Measurements from ENCODE around the gene SPRYD7. TPM values are rescaled to one million over a fixed set of nuclear protein-coding genes. Genes with fewer than 3 reads are reported as not detected.

SPRYD7 gene
- total and polyA plus RNA-seq, 2 of the 8 experiments (the other 6 are each of a cell fraction or from before 2014, with no cell fraction given), result 1.1 to 3.1 TPM

DNA sequence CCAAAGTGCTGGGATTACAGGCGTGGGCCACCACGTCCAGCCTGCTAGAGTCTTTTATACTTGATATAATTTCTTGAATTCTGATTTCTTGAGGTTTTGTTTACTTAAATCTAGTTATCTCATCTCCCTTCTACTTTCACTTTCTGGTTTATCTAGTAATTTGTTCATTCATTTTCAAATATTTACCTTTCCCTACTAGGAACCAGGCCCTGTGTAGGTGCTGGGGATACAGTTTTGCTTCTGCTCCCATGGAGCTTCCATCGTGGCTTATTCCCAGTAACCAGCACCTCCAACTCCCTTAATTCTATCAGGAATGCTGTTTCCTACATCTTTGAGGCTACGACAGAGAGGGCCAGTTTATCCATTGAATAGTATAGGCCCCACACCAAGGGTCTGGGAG is 36.6 kb upstream of the SPRYD7 start:
- H3K36me3 ChIP-seq (ENCODE audit: control insufficient read depth in 2 of 4, insufficient read depth in 4 of 4, low read length in 3 of 4), result no peaks in the 10 kb centered on the region
- H2AFZ ChIP-seq (ENCODE audit: low read length), result no peak overlapping the region
- H4K20me1 ChIP-seq (replicated peaks in 1 of 2; ENCODE audit: control insufficient read depth in 1 of 2, insufficient read depth in 2 of 2, low read length in 2 of 2), result no peaks in the 10 kb centered on the region
- H2AK5ac ChIP-seq (ENCODE audit: low read depth, low read length), result no peak overlapping the region
- no peak overlapping the region for H3K27ac ChIP-seq (ENCODE audit: low read depth, low read length)
- CTCF ChIA-PET (ENCODE audit: partially characterized antibody), result interaction anchor here (0.9 kb wide), 1 partner anchor 11 kb away, joined by 3 read pairs; no protein-coding TSS in a partner anchor
- H3K56ac ChIP-seq (replicated peaks; ENCODE audit: insufficient read length, low read depth, low read length), result no peak overlapping the region
- no peak overlapping the region for H3K23ac ChIP-seq (ENCODE audit: insufficient read length)
- no peak overlapping the region for H3K18ac ChIP-seq (ENCODE audit: extremely low read depth, low read length)
- H3K9me3 ChIP-seq (ENCODE audit: insufficient read depth in 2 of 2, low read depth in 1 of 2, low read length in 1 of 2), result no peaks in the 10 kb centered on the region
- WGBS, 2 experiments (ENCODE audit: extremely low coverage in 1 of 2, insufficient coverage in 1 of 2, insufficient read length in 1 of 2, insufficient replicate concordance in 2 of 2, low coverage in 1 of 2, low lambda C conversion rate in 2 of 2, missing lambda C conversion rate in 1 of 2), result 82% methylated on average over 4 of the region's 4 CpGs; no CpG with 5 or more reads in 1 of the 2 experiments
- H4K5ac ChIP-seq (ENCODE audit: insufficient read length, low read depth, low read length), result no peak overlapping the region
- H2BK120ac ChIP-seq (replicated peaks; ENCODE audit: low read depth, low read length), result no peak overlapping the region
- no peaks in the 10 kb centered on the region for H3K79me2 ChIP-seq (ENCODE audit: control insufficient read depth in 1 of 2, insufficient read depth in 2 of 2, low read length in 2 of 2)
- no peak overlapping the region for H2BK20ac ChIP-seq (ENCODE audit: low read length)
- no peaks in the 10 kb centered on the region for H3K27me3 ChIP-seq (replicated peaks in 1 of 4; ENCODE audit: control insufficient read depth in 3 of 4, extremely low read depth in 1 of 4, insufficient read depth in 3 of 4, low read length in 3 of 4)
- no peak overlapping the region for H4K8ac ChIP-seq (ENCODE audit: extremely low read depth, insufficient read depth, low read length)
- H2BK12ac ChIP-seq (ENCODE audit: low read depth, low read length), result no peak overlapping the region
- no peak overlapping the region for H3K4me3 ChIP-seq (ENCODE audit: extremely low read depth in 1 of 4, insufficient read depth in 2 of 4, low read depth in 3 of 4, low read length in 4 of 4)
- no peak for TF ChIP-seq ZNF274 (IDR thresholded peaks at IDR 0.05; ENCODE audit: borderline replicate concordance, extremely low read depth, low read length)
- no peak for TF ChIP-seq JUND (IDR thresholded peaks at IDR 0.05; ENCODE audit: low read length)
- no peak for TF ChIP-seq SIN3A (conservative IDR thresholded peaks at IDR 0.05 in 1 of 2, IDR thresholded peaks at IDR 0.05 in 1 of 2; ENCODE audit: low read depth in 1 of 2, low read length in 2 of 2)
- no peak for TF ChIP-seq HDAC2 (IDR thresholded peaks at IDR 0.05; ENCODE audit: borderline replicate concordance in 1 of 2, low read depth in 2 of 2, low read length in 2 of 2)
- no peak for TF ChIP-seq CHD1 (IDR thresholded peaks at IDR 0.05; ENCODE audit: low read depth, low read length)
- no peak for TF ChIP-seq BRCA1 (IDR thresholded peaks at IDR 0.05; ENCODE audit: low read depth, low read length)
- no peak for TF ChIP-seq ASH2L (IDR thresholded peaks at IDR 0.05; ENCODE audit: low read length)
- no peak for TF ChIP-seq SAP30 (IDR thresholded peaks at IDR 0.05; ENCODE audit: insufficient read depth, insufficient replicate concordance, low read length)
- TF ChIP-seq RFX5 (IDR thresholded peaks at IDR 0.05; ENCODE audit: borderline replicate concordance, low read depth, low read length), result no peak
- no peaks in the 10 kb centered on the region for H3K79me1 ChIP-seq (ENCODE audit: low read depth, low read length)
- no peak overlapping the region for H4K91ac ChIP-seq (replicated peaks; ENCODE audit: insufficient read length, low read length)
- H3K4me2 ChIP-seq (ENCODE audit: insufficient read depth in 1 of 2, low read depth in 2 of 2, low read length in 2 of 2), result no peak overlapping the region
- H3K14ac ChIP-seq (ENCODE audit: insufficient read length), result no peak overlapping the region
- no peak overlapping the region for H2BK15ac ChIP-seq (ENCODE audit: low read length)
- H3K23me2 ChIP-seq (ENCODE audit: low read depth, low read length), result no peaks in the 10 kb centered on the region
- DNase-seq (ENCODE audit: low read depth in 1 of 2, low spot score in 2 of 2) (no peak), FAIRE-seq (no peak)
- POLR2A ChIA-PET (ENCODE audit: partially characterized antibody), result interaction anchor here (1.2 to 1.5 kb wide), 2 partner anchors 24 to 109 kb away, joined by 3 to 6 read pairs; partner anchors contain the start of gene TRIM13
- no peaks in the 10 kb centered on the region for H3K4me1 ChIP-seq (replicated peaks in 1 of 4; ENCODE audit: control insufficient read depth in 3 of 4, insufficient read depth in 4 of 4, low read length in 3 of 4)
- H3K9ac ChIP-seq (replicated peaks in 1 of 4; ENCODE audit: extremely low read depth in 1 of 4, low read depth in 3 of 4, low read length in 3 of 4), result no peak overlapping the region
- H2BK5ac ChIP-seq (ENCODE audit: low read depth, low read length), result no peak overlapping the region
- H3K4ac ChIP-seq (replicated peaks; ENCODE audit: insufficient read length, low read depth, low read length), result no peak overlapping the region

Data from H1 (cell line).